ENCODE measurements around the gene MAP3K2. TPM values are rescaled to one million over a fixed set of nuclear protein-coding genes. Genes with fewer than 3 reads are reported as not detected.

The MAP3K2 gene
- total and polyA plus RNA-seq, 8 donors = 4.2 to 37.6 (median 22.6) TPM

GRCh38 chr2:127421116-127421800 lies 33.5 kb upstream of the MAP3K2 start:
- peaks cover 0 to 8% (median 0%) of the 10 kb centered on the region in 4 donors for H3K27me3 ChIP-seq
- no peak overlapping the region for H3K27ac ChIP-seq
- no peak for ATAC-seq
- no peak overlapping the region for H3K4me3 ChIP-seq
- FAIRE-seq = no peak
- intact Hi-C loops (cut with DNase I) = no loop called here
- 87 to 93% methylated on average over 15 of the region's 15 CpGs for WGBS, 2 donors
- no peak for TF ChIP-seq CTCF (IDR thresholded peaks at IDR 0.05)
- no peaks in the 10 kb centered on the region for H3K36me3 ChIP-seq
- H3K4me1 ChIP-seq = peaks cover 0 to 6% (median 2%) of the 10 kb centered on the region in 3 donors
- no peaks in the 10 kb centered on the region for H3K9me3 ChIP-seq
- peak in 1 of 6 donors; percentile 41 for DNase-seq

GRCh38 chr2:127420039-127420864 lies 32.5 kb upstream of the MAP3K2 start:
- DNase-seq (peak in 1 of 6 donors; percentile 62), ATAC-seq (no peak), FAIRE-seq (no peak)
- no peaks in the 10 kb centered on the region for H3K36me3 ChIP-seq
- no peak overlapping the region for H3K4me3 ChIP-seq
- no peak overlapping the region for H3K27ac ChIP-seq
- no peak for TF ChIP-seq CTCF (IDR thresholded peaks at IDR 0.05)
- H3K9me3 ChIP-seq = no peaks in the 10 kb centered on the region
- intact Hi-C loops (cut with DNase I) = no loop called here
- WGBS, 2 donors = 58% methylated on average over 5 to 8 of the region's 8 CpGs
- peaks cover 0 to 8% (median 0%) of the 10 kb centered on the region in 4 donors for H3K27me3 ChIP-seq
- peaks cover 0 to 9% (median 4%) of the 10 kb centered on the region in 3 donors for H3K4me1 ChIP-seq

GRCh38 chr2:127419448-127420038 lies 31.8 kb upstream of the MAP3K2 start:
- Histone ChIP-seq H3K9me3 (no peaks in the 10 kb centered on the region), H3K4me3 (no peak overlapping the region), H3K4me1 (peaks cover 0 to 9% (median 4%) of the 10 kb centered on the region in 3 donors), H3K36me3 (no peaks in the 10 kb centered on the region), H3K27ac (no peak overlapping the region), H3K27me3 (peaks cover 0 to 8% (median 0%) of the 10 kb centered on the region in 4 donors)
- no peak for TF ChIP-seq CTCF (IDR thresholded peaks at IDR 0.05)
- ATAC-seq = no peak
- intact Hi-C loops (cut with DNase I) = no loop called here
- DNase-seq = peak in 1 of 6 donors; percentile 54
- FAIRE-seq = no peak
- 79 to 87% methylated on average over 15 of the region's 15 CpGs for WGBS, 2 donors

- no peak for FAIRE-seq
- intact Hi-C loops (cut with DNase I) = no loop called here
- Histone ChIP-seq H3K9me3 (no peaks in the 10 kb centered on the region), H3K27ac (no peak overlapping the region), H3K36me3 (no peaks in the 10 kb centered on the region), H3K4me3 (no peak overlapping the region), H3K27me3 (peaks cover 0 to 8% (median 0%) of the 10 kb centered on the region in 4 donors), H3K4me1 (peaks cover 1 to 9% (median 7%) of the 10 kb centered on the region in 3 donors)
- 84 to 89% methylated on average over 4 of the region's 4 CpGs for WGBS, 2 donors
- ATAC-seq = no peak
- TF ChIP-seq CTCF (IDR thresholded peaks at IDR 0.05) = no peak
- no peak for DNase-seq
These were observed 31.3 kb upstream of the MAP3K2 start for GRCh38 chr2:127419112-127419430.

Data from pancreas (tissue), 10 donors.